Sigmoid colon (tissue), 4 donors: ENCODE results near the gene SIRT2.

Experiments used
- CTCF ChIP-seq, 4 experiments: fragments of 450-650 bp in 3 of 4; fragments of 200-600 bp in 1 of 4; IDR thresholded peaks; one replicate each; pipeline ENCODE4 v1.5.1; 2016 to 2019; ENCODE audit warnings: antibody characterized with exemption in 4 of 4, mild to moderate bottlenecking in 3 of 4, moderate library complexity in 2 of 4
- EP300 ChIP-seq, 4 donors: sonication (generic); formaldehyde crosslinking; IDR thresholded peaks; one replicate each; pipeline ENCODE4 v1.6.1; 2017; ENCODE audit warnings: antibody characterized with exemption in 4 of 4
- POLR2A ChIP-seq, 2 donors: fragments of 450-650 bp; IDR thresholded peaks; one replicate each; pipeline ENCODE4 v1.6.1; 2016; ENCODE audit warnings: antibody characterized with exemption in 2 of 2, mild to moderate bottlenecking in 2 of 2, moderate library complexity in 2 of 2

- TF ChIP-seq CTCF (IDR thresholded peaks at IDR 0.05) (no peak), POLR2A (IDR thresholded peaks at IDR 0.05) (no peak), EP300 (IDR thresholded peaks at IDR 0.05) (no peak)
Measured at GRCh38 chr19:38878575-38879399, 20.6 kb downstream of the SIRT2 start.
